IPS-NIHi7 (cell line): ENCODE data around the gene CCDC80.
A peak's percentile ranks its signal among the peaks of the same experiment; 100 is the strongest.
"Not testable (repeated sequence)": the region's sequence is repeated elsewhere in the genome, so short reads cannot be mapped to it uniquely, and the experiment has no call there.

Source experiments
- DNase-seq: peaks from one replicate; pipeline ENCODE4 v3.0.0; 2012; ENCODE audit warnings: mixed read lengths; ENCODE audit errors: extremely low spot score

The CCDC80 gene

GRCh38 chr3:112640930-112641801 is at the start of gene CCDC80:
Gene CCDC80, minus strand, starts transcription at chr3:112641143. Its CDS starts 1,238 bp downstream, at chr3:112639905.
- DNase-seq: no peak

- DNase-seq: no peak
These were observed 49.0 kb upstream of the CCDC80 start for GRCh38 chr3:112689989-112690388.

- no peak for DNase-seq
These were observed 48.4 kb upstream of the CCDC80 start for GRCh38 chr3:112689385-112689784.

GRCh38 chr3:112688819-112689218 is 47.9 kb upstream of the CCDC80 start:
- no peak for DNase-seq

- no peak for DNase-seq
These were observed 47.3 kb upstream of the CCDC80 start for GRCh38 chr3:112688085-112688769.

- DNase-seq: no peak
These were observed 46.7 kb upstream of the CCDC80 start for GRCh38 chr3:112687616-112688015.

- no peak for DNase-seq
These were observed 46.3 kb upstream of the CCDC80 start for GRCh38 chr3:112687211-112687610.

- DNase-seq: no peak
These were observed 45.2 kb upstream of the CCDC80 start for GRCh38 chr3:112685956-112686799.

GRCh38 chr3:112685420-112685819 is 44.5 kb upstream of the CCDC80 start:
- DNase-seq: no peak

- DNase-seq: no peak
These were observed 41.4 kb upstream of the CCDC80 start for GRCh38 chr3:112682361-112682760.

GRCh38 chr3:112681822-112682325 is 40.9 kb upstream of the CCDC80 start:
- no peak for DNase-seq

GRCh38 chr3:112676659-112677234 is 35.8 kb upstream of the CCDC80 start:
- peak; percentile 51 for DNase-seq

GRCh38 chr3:112675943-112676535 is 35.1 kb upstream of the CCDC80 start:
- DNase-seq: no peak

- no peak for DNase-seq
These were observed 34.4 kb upstream of the CCDC80 start for GRCh38 chr3:112675349-112675748.

GRCh38 chr3:112672716-112673541 is 32.0 kb upstream of the CCDC80 start:
- no peak for DNase-seq

- no peak for DNase-seq
These were observed 31.2 kb upstream of the CCDC80 start for GRCh38 chr3:112671930-112672715.

GRCh38 chr3:112670824-112671223 is 29.9 kb upstream of the CCDC80 start:
- no peak for DNase-seq

GRCh38 chr3:112667599-112667998 is 26.7 kb upstream of the CCDC80 start:
- DNase-seq: no peak

GRCh38 chr3:112665009-112665408 is 24.1 kb upstream of the CCDC80 start:
- DNase-seq: not testable (repeated sequence)
